RWPE2 (cell line): ENCODE data around the gene IFNA10.
"Not testable (repeated sequence)": the region's sequence is repeated elsewhere in the genome, so short reads cannot be mapped to it uniquely, and the experiment has no call there.

Experiments
- ATAC-seq: fragments of 200-7000 bp; cut with Tn5 transposase; 3 replicates; pipeline ENCODE4 v1.9.1; 2021; ENCODE audit warnings: low read depth
- DNase-seq: peaks from one replicate; pipeline ENCODE4 v3.0.0-alpha.2; 2020; ENCODE audit warnings: low spot score
- H3K27ac ChIP-seq: fragments of 450-650 bp; 2 replicates; pipeline ENCODE4 v1.5.1; 2017; ENCODE audit warnings: mild to moderate bottlenecking; ENCODE audit not compliant: poor library complexity, severe bottlenecking
- H3K27me3 ChIP-seq: fragments of 250-450 bp; sonication (Bioruptor Pico); 2 replicates; pipeline ENCODE4 v1.5.1; 2021; ENCODE audit warnings: mild to moderate bottlenecking, moderate library complexity; ENCODE audit not compliant: insufficient read depth, poor library complexity, severe bottlenecking
- H3K36me3 ChIP-seq: fragments of 250-450 bp; sonication (Bioruptor Pico); 2 replicates; pipeline ENCODE4 v1.5.1; 2020; ENCODE audit warnings: low read depth, mild to moderate bottlenecking, moderate library complexity
- H3K4me1 ChIP-seq: fragments of 250-450 bp; sonication (Bioruptor Pico); 2 replicates; pipeline ENCODE4 v1.5.1; 2021; ENCODE audit warnings: mild to moderate bottlenecking, moderate library complexity; ENCODE audit not compliant: insufficient read depth, poor library complexity, severe bottlenecking
- H3K4me3 ChIP-seq: fragments of 250-450 bp; sonication (Bioruptor Pico); 2 replicates; pipeline ENCODE4 v1.5.1; 2021; ENCODE audit warnings: mild to moderate bottlenecking, moderate library complexity; ENCODE audit not compliant: severe bottlenecking
- H3K9me3 ChIP-seq: fragments of 250-450 bp; sonication (Bioruptor Pico); 2 replicates; pipeline ENCODE4 v1.5.1; 2021; ENCODE audit warnings: mild to moderate bottlenecking, moderate library complexity; ENCODE audit not compliant: severe bottlenecking
- TF ChIP-seq, protein P1 (sequence below): fragments of 450-650 bp; IDR thresholded peaks from one replicate; pipeline ENCODE4 v1.5.1; 2017; ENCODE audit warnings: mild to moderate bottlenecking, moderate library complexity; ENCODE audit not compliant: poor library complexity, severe bottlenecking

The IFNA10 gene

DNA sequence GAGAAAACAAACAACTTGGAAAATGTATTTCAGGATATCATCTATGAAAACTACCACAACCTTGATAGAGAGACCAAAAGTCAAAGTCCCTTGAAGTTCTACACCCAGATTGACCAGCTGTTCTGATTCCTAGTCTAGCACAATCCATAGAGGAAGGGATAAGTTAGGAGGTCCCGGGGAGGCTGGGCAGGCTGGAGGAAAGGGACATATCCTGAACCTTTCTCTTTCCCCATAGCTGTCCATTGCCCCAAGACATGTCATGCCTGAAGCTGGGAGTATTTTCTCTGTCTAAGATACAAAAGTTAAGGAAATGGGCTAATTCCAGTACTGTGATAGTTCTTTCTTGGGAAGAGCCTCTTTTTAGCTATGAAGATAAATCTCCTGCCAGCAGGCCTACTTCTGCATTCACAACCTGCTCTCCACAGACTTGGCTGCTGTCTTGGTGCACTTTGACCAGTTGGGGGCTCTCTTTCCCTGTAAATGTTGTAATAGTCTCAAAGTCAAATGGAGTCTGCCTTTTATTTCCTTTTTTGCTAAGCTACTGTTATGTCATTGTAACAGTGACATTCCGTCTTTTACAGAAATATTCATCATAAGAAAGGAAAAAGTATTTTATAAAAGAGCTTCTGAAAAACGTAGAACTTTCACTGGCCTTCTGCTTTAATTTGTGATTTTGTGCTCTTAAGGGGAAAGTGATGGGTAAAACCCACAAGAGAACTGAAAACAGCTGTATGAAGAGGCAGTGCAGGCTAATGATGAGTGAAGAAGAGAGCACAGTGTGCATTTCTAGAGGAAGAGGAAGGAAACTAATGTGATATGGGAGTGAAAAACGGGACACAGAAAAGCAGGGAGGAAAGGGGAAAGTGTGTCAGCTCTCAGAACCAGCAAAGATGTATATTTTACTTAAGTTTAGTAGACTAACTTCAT lies 23.9 kb downstream of the IFNA10 start:
- ATAC-seq = peak; percentile 49; the same call in 1 of the 3 replicates
- TF ChIP-seq, protein P1, sequence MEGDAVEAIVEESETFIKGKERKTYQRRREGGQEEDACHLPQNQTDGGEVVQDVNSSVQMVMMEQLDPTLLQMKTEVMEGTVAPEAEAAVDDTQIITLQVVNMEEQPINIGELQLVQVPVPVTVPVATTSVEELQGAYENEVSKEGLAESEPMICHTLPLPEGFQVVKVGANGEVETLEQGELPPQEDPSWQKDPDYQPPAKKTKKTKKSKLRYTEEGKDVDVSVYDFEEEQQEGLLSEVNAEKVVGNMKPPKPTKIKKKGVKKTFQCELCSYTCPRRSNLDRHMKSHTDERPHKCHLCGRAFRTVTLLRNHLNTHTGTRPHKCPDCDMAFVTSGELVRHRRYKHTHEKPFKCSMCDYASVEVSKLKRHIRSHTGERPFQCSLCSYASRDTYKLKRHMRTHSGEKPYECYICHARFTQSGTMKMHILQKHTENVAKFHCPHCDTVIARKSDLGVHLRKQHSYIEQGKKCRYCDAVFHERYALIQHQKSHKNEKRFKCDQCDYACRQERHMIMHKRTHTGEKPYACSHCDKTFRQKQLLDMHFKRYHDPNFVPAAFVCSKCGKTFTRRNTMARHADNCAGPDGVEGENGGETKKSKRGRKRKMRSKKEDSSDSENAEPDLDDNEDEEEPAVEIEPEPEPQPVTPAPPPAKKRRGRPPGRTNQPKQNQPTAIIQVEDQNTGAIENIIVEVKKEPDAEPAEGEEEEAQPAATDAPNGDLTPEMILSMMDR = peak; percentile 39
- not testable (repeated sequence) for H3K27ac ChIP-seq, H3K9me3 ChIP-seq, H3K27me3 ChIP-seq, DNase-seq, H3K4me1 ChIP-seq, H3K4me3 ChIP-seq, H3K36me3 ChIP-seq

DNA sequence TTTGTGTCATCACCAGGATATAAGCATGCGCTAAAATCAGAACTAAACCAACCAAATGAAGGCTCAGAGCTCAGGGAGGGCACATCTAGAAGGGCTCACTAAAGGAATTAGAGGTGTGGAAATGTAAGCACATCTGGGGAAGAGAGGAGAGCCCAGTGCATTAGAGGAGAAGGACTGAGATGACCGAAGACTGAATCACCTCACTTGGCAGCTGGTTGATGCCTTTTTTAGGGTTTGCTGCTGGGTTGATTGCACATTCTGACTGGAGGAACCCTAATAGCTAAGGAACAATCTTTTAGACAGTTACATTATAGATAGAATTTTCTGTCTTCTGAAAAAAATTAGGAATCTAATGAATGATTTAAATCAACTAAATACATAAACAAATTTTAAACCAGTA lies 32.3 kb downstream of the IFNA10 start:
- TF ChIP-seq, protein P1 = no peak
- Histone ChIP-seq H3K27ac (no peak overlapping the region), H3K4me3 (no peak overlapping the region), H3K4me1 (no peaks in the 10 kb centered on the region), H3K36me3 (no peaks in the 10 kb centered on the region), H3K9me3 (no peaks in the 10 kb centered on the region), H3K27me3 (peaks cover 25% of the 10 kb centered on the region)
- no peak for ATAC-seq
- DNase-seq = no peak

DNA sequence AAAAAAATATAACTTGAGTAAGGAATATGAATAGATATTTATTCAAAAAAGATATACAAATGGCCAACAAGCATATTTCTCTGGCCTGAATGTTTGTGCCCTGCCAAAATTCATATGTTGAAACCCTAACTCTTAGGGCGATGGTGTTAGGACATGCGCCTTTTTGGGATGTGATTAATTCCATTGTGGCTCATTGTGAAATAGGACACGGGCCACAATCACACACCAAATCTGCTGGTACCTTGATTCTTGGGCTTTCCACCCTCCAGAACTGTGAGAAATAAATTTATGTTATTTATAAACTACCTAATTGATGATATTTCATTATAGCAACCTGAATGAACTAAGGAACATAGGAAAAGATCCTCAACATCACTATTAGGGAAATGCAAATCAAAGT lies 34.8 kb downstream of the IFNA10 start:
- DNase-seq = no peak
- H3K36me3 ChIP-seq = no peaks in the 10 kb centered on the region
- TF ChIP-seq, protein P1 = no peak
- H3K4me1 ChIP-seq = no peaks in the 10 kb centered on the region
- peaks cover 25% of the 10 kb centered on the region for H3K27me3 ChIP-seq
- no peak for ATAC-seq
- no peak overlapping the region for H3K27ac ChIP-seq
- H3K9me3 ChIP-seq = no peaks in the 10 kb centered on the region
- H3K4me3 ChIP-seq = no peak overlapping the region

DNA sequence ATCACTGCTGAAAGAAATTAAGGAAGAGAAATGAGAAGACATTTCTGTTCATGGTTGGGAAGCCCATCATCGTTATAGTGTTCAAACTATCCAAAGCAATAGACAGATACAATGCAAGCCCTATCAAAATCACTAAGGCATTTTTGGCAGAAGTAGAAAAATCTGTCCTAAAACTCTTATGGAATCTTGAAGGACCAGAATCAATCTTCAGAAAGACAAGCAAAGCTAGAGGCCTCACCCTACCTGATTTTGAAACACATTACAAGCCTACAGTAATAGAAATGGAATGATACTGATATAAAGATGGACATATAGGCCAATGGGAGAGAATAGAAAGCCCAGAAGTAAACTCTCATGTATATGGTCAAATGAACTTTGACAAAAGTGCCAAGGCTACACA lies 35.6 kb downstream of the IFNA10 start:
- DNase-seq (no peak), ATAC-seq (no peak)
- Histone ChIP-seq H3K36me3 (no peaks in the 10 kb centered on the region), H3K27me3 (peaks cover 25% of the 10 kb centered on the region), H3K9me3 (no peaks in the 10 kb centered on the region), H3K4me3 (no peak overlapping the region), H3K4me1 (no peaks in the 10 kb centered on the region), H3K27ac (no peak overlapping the region)
- TF ChIP-seq, protein P1 = no peak

DNA sequence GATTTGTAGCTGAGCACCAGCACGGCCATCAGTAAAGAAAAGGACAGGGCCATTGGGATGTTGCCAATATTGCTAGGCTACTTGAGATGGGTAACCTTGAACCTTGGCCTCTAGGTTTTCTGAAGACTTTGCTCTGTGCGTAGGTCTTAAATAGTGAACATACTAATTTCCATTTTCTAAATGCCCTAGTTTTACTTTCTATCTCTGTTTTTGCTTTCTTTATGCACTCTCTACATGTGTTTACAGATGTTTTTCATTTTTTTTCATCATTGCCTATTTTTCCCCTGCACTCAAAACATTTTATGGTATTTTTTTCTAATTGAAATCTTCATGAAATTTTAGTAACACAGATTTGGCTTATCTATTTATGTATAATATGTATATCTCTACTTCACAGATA lies 40.4 kb downstream of the IFNA10 start, which contains the start of gene IFNA21:
TSS of gene IFNA21 (minus strand) at position 101 of the 400 bp plus-strand sequence. CDS start at position 53, 48 bp downstream.
- not testable (repeated sequence) for DNase-seq, H3K27ac ChIP-seq, H3K9me3 ChIP-seq, ATAC-seq, H3K4me1 ChIP-seq, H3K4me3 ChIP-seq, H3K36me3 ChIP-seq
- peaks cover 18% of the 10 kb centered on the region for H3K27me3 ChIP-seq
